Measurements from ENCODE around the gene RAB6D.
"Not testable (repeated sequence)": the region's sequence is repeated elsewhere in the genome, so short reads cannot be mapped to it uniquely, and the experiment has no call there.

The RAB6D gene

DNA sequence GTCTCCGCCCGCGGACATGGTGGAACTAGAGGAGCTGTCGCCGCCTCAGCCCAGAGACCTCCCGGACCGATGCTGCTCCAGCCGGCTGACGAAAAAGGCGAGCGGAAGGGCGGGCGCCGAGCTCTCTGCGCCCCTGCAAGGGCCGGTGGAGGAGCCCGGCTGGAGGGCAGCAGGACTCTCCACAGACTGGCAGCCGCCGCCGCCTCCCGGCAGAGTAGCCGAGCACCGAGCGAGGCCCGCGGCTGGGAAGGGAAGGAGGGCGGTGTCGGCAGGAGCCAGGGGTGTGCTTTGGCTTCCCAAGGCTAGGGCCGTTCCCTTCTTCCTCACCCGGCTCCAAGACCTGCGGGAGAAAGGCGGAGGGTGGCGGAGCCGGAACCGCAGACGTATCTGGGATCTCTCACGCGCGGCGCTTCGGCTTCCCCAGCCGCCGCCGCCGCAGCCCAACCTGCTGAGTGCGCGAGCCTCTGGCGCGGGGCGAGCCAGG lies at the start of gene RAB6D:
TSS of gene RAB6D (minus strand) at position 466 of the 484 bp plus-strand sequence. CDS start at position 18, 448 bp downstream.
- DNase-seq (ENCODE audit: low read depth), result not testable (repeated sequence)
- H3K4me3 ChIP-seq (replicated peaks; ENCODE audit: low read depth, low read length), result peak within 1 kb of the TSS; percentile 33

- peak; percentile 83 for DNase-seq (ENCODE audit: low read depth)
- H3K4me3 ChIP-seq (replicated peaks; ENCODE audit: low read depth, low read length), result no peak overlapping the region
- TF ChIP-seq, protein P1, sequence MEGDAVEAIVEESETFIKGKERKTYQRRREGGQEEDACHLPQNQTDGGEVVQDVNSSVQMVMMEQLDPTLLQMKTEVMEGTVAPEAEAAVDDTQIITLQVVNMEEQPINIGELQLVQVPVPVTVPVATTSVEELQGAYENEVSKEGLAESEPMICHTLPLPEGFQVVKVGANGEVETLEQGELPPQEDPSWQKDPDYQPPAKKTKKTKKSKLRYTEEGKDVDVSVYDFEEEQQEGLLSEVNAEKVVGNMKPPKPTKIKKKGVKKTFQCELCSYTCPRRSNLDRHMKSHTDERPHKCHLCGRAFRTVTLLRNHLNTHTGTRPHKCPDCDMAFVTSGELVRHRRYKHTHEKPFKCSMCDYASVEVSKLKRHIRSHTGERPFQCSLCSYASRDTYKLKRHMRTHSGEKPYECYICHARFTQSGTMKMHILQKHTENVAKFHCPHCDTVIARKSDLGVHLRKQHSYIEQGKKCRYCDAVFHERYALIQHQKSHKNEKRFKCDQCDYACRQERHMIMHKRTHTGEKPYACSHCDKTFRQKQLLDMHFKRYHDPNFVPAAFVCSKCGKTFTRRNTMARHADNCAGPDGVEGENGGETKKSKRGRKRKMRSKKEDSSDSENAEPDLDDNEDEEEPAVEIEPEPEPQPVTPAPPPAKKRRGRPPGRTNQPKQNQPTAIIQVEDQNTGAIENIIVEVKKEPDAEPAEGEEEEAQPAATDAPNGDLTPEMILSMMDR (IDR thresholded peaks at IDR 0.05; ENCODE audit: low read length, missing control alignments), result peak; percentile 78
These were observed 49.3 kb upstream of the RAB6D start for GRCh38 chr2:131413148-131413747.

DNA sequence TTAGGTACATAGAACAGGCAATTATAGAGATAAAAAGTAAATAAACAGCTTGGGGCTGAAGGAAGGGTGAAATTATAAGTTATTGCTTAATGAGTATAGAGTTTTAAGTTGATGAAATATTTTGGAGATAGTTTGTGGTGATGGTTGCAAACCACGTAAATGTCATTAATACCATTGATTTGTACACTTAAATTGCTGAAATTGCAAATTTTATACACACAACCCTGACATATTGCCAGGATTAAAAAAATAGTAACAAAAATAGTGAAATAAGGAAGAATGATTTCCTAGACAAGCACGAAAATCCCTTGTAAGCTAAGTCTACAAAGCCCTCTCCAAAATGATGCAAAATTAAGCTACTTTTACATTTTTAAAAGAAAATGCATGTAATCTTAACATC lies 46.2 kb upstream of the RAB6D start:
- no peak overlapping the region for H3K4me3 ChIP-seq (replicated peaks; ENCODE audit: low read depth, low read length)
- TF ChIP-seq, protein P1 (IDR thresholded peaks at IDR 0.05; ENCODE audit: low read length, missing control alignments), result no peak
- DNase-seq (ENCODE audit: low read depth), result no peak

DNA sequence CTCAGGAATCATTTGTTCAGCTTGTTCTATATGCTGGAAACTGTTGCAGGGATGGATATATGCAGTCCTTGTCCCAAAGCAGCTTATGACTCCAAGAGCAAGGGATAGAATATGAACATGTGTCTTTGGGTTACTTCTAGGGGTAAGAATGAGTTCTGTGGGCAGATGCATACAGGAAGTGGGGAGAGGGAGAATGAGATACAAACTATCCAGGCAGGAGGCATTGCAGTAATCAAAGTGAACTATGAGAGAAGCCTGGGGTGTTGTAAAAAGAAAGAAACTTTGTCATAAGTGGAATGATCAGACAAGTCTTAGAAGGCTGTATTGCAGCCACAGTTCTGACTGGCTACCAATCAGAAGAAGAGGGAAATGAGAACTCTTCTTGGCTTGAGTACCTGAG lies 44.8 kb upstream of the RAB6D start:
- no peak for DNase-seq (ENCODE audit: low read depth)
- TF ChIP-seq, protein P1 (IDR thresholded peaks at IDR 0.05; ENCODE audit: low read length, missing control alignments), result no peak
- no peak overlapping the region for H3K4me3 ChIP-seq (replicated peaks; ENCODE audit: low read depth, low read length)

GRCh38 chr2:131408207-131408606 lies 44.2 kb upstream of the RAB6D start:
- no peak for DNase-seq (ENCODE audit: low read depth)
- TF ChIP-seq, protein P1 (IDR thresholded peaks at IDR 0.05; ENCODE audit: low read length, missing control alignments), result no peak
- no peak overlapping the region for H3K4me3 ChIP-seq (replicated peaks; ENCODE audit: low read depth, low read length)

GRCh38 chr2:131404753-131405152 lies 40.8 kb upstream of the RAB6D start:
- TF ChIP-seq, protein P1 (IDR thresholded peaks at IDR 0.05; ENCODE audit: low read length, missing control alignments), result no peak
- DNase-seq (ENCODE audit: low read depth), result no peak

DNA sequence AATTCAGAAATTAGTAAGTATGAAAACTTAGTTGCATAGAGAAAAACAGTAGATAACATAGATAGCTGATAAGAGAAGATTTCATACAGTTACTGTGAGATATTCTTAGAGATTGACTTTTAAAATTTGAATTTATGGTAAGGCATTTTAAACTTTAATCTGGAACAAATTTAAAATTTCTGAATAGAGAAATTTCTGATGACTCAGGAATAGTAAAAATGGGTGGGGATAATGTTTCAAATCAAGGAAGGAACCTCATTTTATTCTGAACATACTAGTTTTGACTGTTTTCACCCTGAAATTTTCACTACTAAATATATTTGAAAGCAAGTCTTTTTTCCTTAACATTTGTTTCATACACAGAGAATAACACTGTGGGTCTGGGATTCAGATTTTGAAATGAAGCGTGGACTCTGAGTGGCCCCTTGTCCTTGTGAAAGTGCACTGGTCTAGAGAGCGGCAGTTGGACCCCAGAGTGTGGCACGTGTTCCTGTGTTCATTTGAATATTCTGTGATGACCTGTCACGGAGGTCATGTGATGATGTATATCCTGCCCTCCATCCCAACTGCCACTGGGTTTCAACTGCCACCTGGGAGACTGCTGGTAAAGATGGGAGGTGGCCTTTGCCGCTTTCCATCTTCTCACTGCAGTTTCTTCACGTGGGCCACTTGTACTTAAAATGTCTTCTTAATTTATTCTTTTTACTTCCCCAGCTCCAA lies 38.5 kb upstream of the RAB6D start:
- H3K4me3 ChIP-seq (replicated peaks; ENCODE audit: low read depth, low read length), result no peak overlapping the region
- TF ChIP-seq, protein P1 (IDR thresholded peaks at IDR 0.05; ENCODE audit: low read length, missing control alignments), result no peak
- no peak for DNase-seq (ENCODE audit: low read depth)

More at GRCh38 chr2:131404753-131405152, 40.8 kb upstream of the RAB6D start:
- no peak overlapping the region for H3K4me3 ChIP-seq (replicated peaks; ENCODE audit: low read depth, low read length)

Data from fibroblast of pulmonary artery (primary cell).